GM18873 (cell line): ENCODE measurements around the gene USP28.
"Not testable (repeated sequence)": the region's sequence is repeated elsewhere in the genome, so short reads cannot be mapped to it uniquely, and the experiment has no call there.

Experiments
- ATAC-seq: cut with Tn5 transposase; IDR thresholded peaks from one replicate; pipeline ENCODE4 v1.9.1; 2021; ENCODE audit warnings: mild to moderate bottlenecking, moderate library complexity, moderate number of reproducible peaks; ENCODE audit not compliant: unreplicated experiment, low FRiP score

The USP28 gene

DNA sequence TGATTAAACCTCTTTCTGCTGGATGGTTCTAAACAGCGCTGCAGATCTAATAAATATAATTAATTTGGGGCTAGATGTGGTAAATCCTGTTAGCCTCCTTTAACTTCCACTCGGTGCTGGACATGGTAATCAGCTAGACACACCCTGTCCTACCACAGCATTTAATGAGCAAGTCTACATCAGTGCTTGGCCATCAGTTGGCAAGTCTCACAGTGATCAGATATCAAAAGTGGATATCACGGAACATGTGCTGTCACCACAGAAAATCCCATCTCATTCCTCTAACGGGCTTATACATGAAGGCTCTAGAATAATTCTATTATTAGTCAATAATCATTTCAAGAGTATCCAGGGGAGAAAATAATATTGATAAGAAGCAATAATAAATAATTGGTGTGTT lies 5.6 kb upstream of the USP28 start:
- ATAC-seq: no peak

GRCh38 chr11:113879446-113879845 lies 4.1 kb upstream of the USP28 start:
- not testable (repeated sequence) for ATAC-seq

- no peak for ATAC-seq
Measured at GRCh38 chr11:113877670-113878055, 2.3 kb upstream of the USP28 start.

GRCh38 chr11:113876798-113877669 lies 1.7 kb upstream of the USP28 start:
- no peak for ATAC-seq

DNA sequence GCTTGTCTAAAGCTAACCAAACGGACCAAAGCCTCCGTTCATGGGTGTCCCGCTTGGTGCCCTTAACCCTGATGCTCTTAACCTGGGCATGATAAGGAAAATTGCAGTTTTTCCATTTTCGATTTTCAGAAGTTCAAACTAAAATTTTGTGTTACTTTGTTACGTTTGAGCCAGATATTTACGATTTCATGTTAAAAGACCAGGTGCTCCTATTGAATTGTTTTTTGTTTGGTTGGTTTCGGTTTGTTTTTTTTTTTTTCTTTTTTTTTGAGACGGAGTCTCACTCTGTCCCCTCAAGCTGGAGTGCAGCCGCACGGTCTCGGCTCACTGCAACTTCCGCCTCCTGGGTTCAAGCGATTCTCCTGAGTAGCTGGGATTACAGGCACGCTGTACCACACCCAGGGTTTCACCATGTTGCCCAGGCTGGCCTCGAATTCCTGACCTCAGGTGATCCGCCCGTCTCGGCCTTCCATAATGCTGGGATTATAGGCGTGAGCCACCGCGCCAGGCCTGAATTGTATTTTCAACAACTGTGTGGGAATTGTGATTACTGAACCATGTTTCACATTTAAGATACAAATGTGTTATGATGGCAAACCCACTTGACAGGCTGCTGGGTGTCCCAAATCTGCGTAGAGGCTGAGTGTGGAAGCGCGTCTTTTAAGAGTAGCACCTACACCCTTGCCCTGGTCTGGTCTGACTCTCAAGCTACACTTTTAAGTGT lies 864 bp upstream of the USP28 start:
- ATAC-seq: no peak

DNA sequence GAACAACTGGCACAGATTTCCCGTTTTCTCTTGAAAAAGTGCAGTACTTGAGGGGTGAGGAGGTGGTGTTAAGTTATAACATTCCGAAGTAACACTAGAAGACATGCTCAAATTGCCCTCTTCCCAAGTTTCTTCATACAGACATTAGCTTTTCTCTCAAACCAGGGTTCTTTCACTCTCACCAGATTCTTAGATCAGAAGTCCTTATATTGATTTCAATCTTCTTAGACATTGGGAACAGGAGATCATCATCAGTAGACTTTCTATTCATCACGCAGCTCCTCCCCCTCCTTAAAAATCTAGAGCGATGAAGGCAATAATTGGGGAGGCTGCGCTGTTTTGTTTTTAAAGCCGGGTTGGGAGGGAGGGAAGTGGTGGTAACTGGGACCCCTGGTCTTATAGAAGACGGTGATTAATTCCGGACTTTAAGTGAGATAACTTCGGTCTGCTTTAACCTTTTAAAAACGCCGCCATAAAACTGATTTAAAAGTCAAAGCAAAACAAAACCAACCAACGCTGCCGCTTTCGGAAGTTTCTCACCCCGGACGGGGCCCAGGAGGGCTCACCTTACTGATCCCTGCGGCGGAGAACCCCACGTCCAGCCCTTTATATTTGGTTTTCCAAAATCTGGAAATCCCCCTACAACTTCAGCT lies 665 bp downstream of the USP28 start:
- peak; percentile 32 for ATAC-seq

DNA sequence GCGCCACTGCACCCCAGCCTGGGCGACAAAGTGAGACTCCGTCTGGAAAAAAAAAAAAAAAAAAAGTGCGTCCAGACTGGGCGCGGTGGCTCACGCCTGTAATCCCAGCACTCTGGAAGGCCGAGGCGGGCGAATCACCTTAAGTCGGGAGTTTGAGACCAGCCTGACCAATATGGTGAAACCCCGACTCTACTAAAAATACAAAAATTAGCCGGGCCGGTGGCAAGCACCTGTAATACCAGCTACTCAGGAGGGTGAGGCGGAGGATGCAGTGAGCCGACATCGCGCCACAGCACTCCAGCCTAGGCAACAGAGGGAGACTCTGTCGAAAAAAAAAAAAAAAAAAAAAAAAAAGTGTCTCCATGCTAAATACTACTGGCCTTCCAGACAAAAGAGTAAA lies 1.3 kb downstream of the USP28 start:
- no peak for ATAC-seq

DNA sequence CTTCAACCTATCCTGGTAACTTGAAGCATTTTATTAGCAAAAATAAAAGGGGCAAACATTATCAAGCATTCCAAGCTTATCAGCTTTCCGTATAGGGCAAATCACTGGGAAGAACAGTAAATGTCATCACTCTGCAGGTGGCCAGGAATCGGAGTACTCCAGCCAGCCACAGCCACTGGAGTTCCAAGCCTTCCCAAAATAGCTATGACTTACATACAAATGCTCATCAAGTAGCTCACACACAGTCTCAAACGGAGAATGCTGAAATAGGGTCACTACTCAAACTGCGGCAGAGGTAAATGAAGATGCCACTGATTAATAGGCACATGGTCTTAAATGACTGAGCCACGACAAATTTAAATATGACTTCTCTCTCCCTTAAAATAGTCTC lies 2.1 kb downstream of the USP28 start:
- no peak for ATAC-seq

DNA sequence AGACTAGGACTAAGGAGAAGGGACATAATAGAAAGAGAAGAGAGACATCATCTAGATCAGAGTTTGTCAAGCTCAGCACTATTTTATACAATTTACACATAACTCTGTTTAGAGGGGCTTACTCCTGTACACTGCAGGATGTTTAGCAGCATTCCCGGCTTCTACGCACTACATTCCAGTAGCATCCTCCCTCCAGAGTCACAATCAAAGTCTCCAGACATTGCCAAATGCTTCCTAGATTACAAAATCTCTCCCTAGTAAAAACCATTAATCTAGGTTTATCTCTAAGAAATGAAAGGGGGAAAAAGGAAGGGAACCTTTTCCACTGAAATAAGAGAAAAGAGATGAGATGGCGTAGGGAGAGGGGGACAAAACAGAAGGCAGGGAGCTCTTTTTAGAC lies 4.0 kb downstream of the USP28 start:
- no peak for ATAC-seq

DNA sequence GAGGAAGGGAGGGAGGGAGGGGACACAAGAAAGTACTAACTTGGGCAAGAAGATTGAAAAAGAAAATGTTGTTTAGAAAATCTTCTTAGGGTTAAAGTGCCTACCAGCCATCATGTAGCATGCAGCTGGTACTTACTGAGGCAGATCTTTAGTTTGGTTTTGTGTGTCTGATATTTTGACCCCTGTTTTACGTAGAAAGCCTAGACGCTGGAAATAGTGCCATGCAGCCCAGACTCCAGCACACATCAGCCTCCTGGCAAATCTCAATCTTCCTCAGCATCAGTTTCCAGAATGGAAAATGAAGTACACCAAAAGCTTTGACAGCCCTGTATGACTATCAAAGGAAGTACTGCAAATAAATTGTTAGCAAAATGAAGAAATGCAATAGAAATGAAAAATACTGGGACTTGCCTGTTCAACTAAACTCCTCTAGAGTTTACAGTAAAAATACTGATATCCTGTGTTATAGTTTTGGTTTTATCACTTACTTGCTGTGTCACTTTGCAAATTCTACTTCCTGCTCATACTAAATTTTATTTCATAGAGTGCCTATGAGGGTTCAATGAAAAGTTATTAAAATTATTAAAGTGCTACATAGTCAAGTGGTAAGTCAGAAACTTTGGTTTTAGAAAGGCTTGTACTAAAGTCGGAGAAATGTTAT lies 7.4 kb downstream of the USP28 start:
- no peak for ATAC-seq

DNA sequence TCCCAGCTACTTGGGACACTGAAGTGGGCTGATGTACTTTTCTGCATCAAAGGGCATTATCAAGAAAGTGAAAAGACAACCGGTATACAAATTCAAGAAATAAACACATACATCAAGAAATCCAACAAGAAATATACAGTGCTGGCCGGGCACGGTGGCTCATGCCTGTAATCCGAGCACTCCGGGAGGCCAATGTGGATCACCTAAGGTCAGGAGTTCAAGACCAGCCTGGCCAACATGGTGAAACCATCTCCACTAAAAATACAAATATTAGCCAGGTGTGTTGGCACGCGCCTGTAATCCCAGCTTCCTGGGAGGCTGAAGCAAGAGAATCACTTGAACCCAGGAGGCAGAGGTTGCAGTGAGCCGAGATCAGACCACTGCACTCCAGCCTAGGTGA lies 9.5 kb downstream of the USP28 start:
- ATAC-seq: no peak

GRCh38 chr11:113864410-113864809 lies 11.0 kb downstream of the USP28 start:
- no peak for ATAC-seq

- ATAC-seq: no peak
Measured at GRCh38 chr11:113862435-113862834, 12.9 kb downstream of the USP28 start.

DNA sequence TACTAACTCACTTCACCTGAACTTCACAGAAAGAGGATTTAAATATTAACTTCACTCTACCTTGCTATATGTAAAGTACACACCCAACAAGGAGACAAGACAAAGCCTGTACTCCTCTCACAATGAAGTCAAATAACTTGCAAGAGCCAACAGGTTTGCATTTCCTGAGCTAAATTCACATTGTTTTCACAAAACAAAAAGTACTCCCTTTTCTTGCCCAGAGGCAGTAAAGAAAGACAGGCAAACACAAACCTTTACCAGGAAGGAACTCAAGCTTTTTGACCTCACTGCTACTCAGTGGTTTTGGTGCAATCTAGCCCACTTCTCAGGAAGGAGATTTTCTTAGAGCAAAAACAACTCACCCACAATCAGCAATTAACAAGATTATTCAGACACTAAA lies 15.7 kb downstream of the USP28 start:
- no peak for ATAC-seq

DNA sequence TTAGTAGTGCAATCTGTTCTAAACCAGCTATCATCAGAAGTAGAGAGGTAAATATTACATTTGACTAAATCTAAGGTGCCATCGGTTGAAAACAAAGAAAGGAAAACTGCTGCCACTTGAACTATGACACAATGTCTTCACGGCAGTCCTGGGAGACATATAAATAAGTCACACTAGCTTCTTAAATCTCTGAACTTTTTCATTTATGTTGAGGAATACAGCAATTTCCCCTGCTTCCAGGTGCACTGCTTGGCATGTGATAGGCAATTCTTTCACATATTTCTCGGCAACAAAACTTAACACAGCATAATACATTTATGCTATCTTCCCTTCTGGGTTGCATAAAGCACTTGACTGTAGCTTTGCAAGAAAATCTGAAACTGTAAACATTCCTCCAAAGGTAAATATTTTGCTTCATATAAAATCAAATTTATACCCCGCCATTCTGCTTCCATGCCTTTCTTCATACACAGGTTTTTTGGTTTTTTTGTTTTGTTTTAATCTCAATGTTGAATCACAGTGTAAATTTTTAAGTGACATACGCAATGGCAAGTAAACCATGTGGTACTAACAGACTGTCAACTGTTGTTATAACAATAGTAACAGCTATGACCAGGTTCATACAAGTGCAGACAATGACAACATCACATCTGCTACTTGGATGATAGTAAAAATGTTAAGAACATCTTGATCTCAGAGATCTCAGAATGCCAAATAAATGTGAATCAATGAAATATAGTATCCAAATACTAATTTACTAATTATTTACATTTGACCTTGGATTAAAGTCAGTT lies 18.2 kb downstream of the USP28 start:
- no peak for ATAC-seq

DNA sequence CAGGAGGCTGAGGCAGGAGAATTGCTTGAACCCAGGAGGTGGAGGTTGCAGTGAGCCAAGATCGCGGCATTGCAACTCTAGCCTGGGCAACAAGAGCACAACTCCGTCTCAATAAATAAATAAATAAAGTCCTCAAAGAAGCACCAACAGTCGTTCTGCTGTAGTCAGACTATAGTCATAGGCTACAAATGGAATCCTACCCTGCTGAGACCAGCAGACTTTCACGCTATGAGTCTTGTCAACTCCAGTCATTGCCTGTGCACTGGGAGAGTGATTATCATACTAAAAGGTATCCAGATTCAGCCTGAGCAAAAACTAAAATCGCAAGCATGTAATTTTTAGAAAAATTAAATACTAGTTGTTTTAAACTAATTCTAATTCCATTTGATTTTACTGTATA lies 19.6 kb downstream of the USP28 start:
- no peak for ATAC-seq

DNA sequence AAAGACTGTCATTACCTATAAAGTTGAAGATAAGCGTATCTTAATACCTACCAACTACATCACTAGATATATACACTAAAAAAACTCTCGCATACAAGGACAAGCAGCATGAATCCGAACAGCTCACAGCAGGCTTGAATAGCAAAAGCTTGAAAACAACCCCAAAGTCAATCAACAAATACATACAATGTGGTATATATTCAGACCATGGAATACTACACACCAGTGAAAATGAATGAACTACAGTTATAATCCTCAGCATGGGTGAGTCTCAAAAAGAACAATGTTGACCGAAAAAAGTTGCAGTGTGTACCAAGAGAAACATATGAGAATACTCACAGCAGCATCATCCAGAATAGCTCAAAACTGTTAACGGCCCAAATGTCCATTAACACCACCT lies 25.2 kb downstream of the USP28 start:
- no peak for ATAC-seq

DNA sequence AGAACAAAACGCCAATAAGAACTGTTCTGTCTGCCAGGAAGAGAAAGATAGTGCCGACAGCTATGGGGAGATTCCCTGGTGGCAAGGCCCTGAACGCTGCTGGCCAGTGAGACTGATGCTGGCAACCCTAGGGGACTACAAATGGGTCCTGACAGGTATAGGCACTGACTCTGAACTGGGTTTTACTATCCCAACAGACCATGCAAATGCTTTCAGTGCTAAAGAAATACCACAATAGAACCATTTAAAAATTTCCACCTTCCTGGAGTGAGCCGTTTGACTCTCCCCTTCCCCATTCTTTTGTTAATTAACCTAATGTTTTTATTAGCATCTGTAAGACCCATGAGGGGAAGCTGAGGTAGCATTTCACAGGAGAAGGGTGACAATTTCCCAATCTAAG lies 25.7 kb downstream of the USP28 start:
- no peak for ATAC-seq

DNA sequence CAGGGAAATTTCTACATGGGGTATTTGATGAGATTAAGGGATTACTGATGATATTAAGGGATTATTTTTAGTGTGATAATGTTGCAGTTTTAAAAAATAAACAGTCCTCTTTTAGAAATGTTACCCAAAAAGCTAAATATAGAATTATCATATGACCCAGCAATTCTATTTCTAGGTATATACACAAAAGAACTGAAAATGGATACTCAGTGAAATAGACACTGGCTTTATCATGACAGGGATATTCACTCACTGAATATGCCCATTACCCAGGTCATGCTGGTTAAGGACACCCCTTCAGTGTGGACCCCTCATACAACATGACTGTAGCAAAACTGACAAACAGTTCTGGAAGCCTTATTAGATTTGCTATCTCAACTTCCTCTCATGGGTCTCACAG lies 27.8 kb downstream of the USP28 start:
- no peak for ATAC-seq

DNA sequence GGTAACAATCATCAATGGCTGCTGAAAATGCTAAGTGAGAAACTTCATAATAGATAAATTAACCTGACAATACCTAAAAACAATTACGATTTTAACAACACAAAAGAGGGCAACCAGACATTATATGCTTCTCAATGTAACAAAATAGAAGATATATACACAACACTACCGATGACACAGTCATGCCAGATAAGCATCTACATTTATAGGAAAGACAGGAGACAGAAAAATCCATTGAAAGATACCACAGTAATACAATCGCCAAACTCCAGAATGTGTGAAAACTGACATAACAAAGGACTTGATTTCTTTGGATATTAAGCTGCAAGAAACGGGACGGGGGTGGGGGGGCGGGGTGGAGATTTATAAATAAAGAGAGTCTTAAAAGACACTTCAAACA lies 28.3 kb downstream of the USP28 start:
- no peak for ATAC-seq
